GM23338 (cell line): Measurements from ENCODE around the gene KIRREL3.

ENCODE experiments used
- CREB1 ChIP-seq: fragments of 250-450 bp; sonication (Bioruptor Pico); IDR thresholded peaks from 2 replicates; pipeline ENCODE4 v1.5.0; 2020; ENCODE audit warnings: low read depth, mild to moderate bottlenecking, moderate library complexity
- CTCF ChIP-seq, 2 experiments: fragments of 200-600 bp in 1 of 2; sonication (generic) in 1 of 2; conservative IDR thresholded peaks; 2 replicates each; pipeline versions ENCODE4 v1.5.1 to v1.6.1; 2016 to 2017; ENCODE audit warnings: antibody characterized with exemption in 2 of 2, low read depth in 2 of 2, mild to moderate bottlenecking in 2 of 2, moderate library complexity in 1 of 2
- EZH2 ChIP-seq: fragments of 200-600 bp; sonication (generic); IDR thresholded peaks from one replicate; pipeline ENCODE4 v1.8.0; 2017; ENCODE audit warnings: antibody characterized with exemption, mild to moderate bottlenecking, low read depth; ENCODE audit not compliant: unreplicated experiment
- EZH2phosphoT487 ChIP-seq: fragments of 200-600 bp; sonication (generic); IDR thresholded peaks from one replicate; pipeline ENCODE4 v1.8.1; 2018; ENCODE audit warnings: antibody characterized with exemption; ENCODE audit not compliant: unreplicated experiment
- POLR2AphosphoS5 ChIP-seq: IDR thresholded peaks from 2 replicates; pipeline ENCODE4 v1.6.1; 2016; ENCODE audit warnings: antibody characterized with exemption, low read depth
- ZNF114 ChIP-seq: fragments of 250-450 bp; sonication (Bioruptor Pico); IDR thresholded peaks from 2 replicates; pipeline ENCODE4 v1.5.0; 2020; ENCODE audit warnings: mild to moderate bottlenecking, moderate library complexity

- TF ChIP-seq CTCF (conservative IDR thresholded peaks at IDR 0.05; ENCODE audit: low read depth in 2 of 2) = no peak; a peak in 1 of 4 replicates
- TF ChIP-seq EZH2 = no peak
- TF ChIP-seq POLR2AphosphoS5 = no peak
- no peak for TF ChIP-seq ZNF114 (CRISPR knock-in tag)
- TF ChIP-seq CREB1 = no peak
- no peak for TF ChIP-seq EZH2phosphoT487
Observed at GRCh38 chr11:126534141-126534805, 466.3 kb downstream of the KIRREL3 start.
